ENCODE data around the gene NEK5. TPM values are rescaled to one million over a fixed set of nuclear protein-coding genes. Genes with fewer than 3 reads are reported as not detected.
"Not testable (repeated sequence)": the region's sequence is repeated elsewhere in the genome, so short reads cannot be mapped to it uniquely, and the experiment has no call there.

Gene NEK5
- not detected for total RNA-seq
- 0.08 to 0.12 reads per million in 2 donors for total RNA-seq

DNA sequence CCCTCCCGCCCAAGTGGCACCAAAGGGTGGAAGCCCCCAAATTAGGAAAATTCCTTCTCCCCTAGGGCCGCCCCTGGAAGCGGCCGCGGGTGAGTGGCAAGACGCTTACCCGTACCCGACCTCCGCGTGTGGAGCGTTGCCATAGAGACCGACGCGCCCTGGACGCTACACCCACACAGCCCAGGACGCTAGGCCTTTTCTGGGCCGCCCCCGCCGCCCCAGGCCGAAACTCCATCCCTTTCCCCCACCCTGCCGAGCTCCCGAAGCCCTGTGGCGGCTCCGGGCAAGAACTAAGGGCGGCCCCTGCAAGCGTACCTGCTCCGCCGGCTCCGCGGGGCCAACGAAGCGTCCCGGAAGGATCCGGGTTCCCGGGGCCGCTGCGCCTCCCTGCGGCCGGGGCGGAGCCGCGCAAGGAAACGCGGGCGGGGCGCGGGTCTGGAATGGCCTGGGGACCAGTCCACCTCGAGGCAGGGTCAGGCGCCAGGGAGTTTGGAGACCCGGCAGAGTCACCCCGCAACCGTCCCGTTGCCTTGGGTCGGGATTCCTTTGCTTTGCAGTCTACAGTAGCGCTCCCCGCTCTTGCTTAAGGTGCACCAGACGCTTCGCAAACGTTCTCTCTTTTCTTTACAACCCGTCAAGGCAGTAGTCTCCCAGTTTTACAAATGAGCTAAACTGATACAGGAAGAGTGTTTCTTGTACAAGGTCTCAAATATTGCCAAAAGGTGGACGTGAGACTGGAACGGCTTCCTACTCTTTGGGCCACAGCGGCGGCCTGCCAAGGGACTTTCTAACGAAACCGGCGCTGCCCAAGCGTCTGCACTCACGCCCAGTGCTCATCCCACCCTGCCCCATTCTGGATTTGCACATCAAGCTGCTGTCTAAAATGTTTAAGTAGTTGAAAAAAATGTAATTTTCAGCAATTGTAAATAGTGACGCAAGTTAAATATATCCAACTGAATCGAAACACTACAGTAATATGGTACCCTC lies at the start of gene NEK5:
Gene NEK5 (minus strand): TSS at position 360 of the 987 bp plus-strand sequence. CDS start 1,591 bp downstream, outside the sequence.
- Mint-ChIP-seq H3K4me1 (peaks cover 14% of the 10 kb centered on the region), H3K27me3 (peaks cover 12% of the 10 kb centered on the region), H3K27ac (no peak within 1 kb of the TSS), H3K36me3 (ENCODE audit: low read depth) (peaks cover 16% of the 10 kb centered on the region), H3K4me3 (peak within 1 kb of the TSS; percentile 92)
- DNase-seq (peak; percentile 40 to 54 (median 47)), ATAC-seq (peak; percentile 84)
- H3K9me3 ChIP-seq (ENCODE audit: control insufficient read depth, low read length, poor library complexity, severe bottlenecking): no peaks in the 10 kb centered on the region

DNA sequence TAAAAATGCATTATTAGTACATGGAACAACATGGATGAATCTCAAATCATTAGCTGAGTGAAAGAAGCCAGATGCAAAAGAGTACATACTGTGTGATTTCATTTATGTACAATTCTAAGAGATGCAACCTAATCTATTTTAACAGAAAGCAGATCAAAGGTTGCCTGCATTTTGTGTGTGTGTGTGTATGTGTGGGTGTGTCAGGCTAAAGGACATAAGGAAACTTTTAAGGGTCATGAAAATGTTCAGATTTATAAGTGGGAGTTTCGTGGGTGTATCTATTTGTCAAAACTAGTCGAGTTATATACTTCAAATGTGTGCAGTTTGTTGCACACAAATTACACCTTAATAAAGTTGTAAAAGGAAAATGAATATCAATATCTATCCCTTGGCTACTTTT lies 48.4 kb upstream of the NEK5 start:
- Mint-ChIP-seq H3K4me1 (no peaks in the 10 kb centered on the region), H3K27me3 (no peaks in the 10 kb centered on the region), H3K36me3 (ENCODE audit: low read depth) (no peaks in the 10 kb centered on the region), H3K27ac (no peak overlapping the region), H3K4me3 (no peak overlapping the region)
- DNase-seq (no peak), ATAC-seq (no peak)
- no peaks in the 10 kb centered on the region for H3K9me3 ChIP-seq (ENCODE audit: control insufficient read depth, low read length, poor library complexity, severe bottlenecking)

GRCh38 chr13:52173970-52174369 lies 45.1 kb upstream of the NEK5 start:
- H3K4me1 Mint-ChIP-seq; H3K9me3 ChIP-seq (ENCODE audit: control insufficient read depth, low read length, poor library complexity, severe bottlenecking); ATAC-seq; H3K4me3 Mint-ChIP-seq; H3K27me3 Mint-ChIP-seq; DNase-seq; H3K36me3 Mint-ChIP-seq (ENCODE audit: low read depth): not testable (repeated sequence)
- H3K27ac Mint-ChIP-seq: peak overlapping the region; percentile 43

- peak overlapping the region; percentile 4 for H3K27ac Mint-ChIP-seq
- H3K27me3 Mint-ChIP-seq: no peaks in the 10 kb centered on the region
- H3K36me3 Mint-ChIP-seq (ENCODE audit: low read depth): no peaks in the 10 kb centered on the region
- DNase-seq (no peak), ATAC-seq (no peak)
- H3K9me3 ChIP-seq (ENCODE audit: control insufficient read depth, low read length, poor library complexity, severe bottlenecking): no peaks in the 10 kb centered on the region
- no peak overlapping the region for H3K4me3 Mint-ChIP-seq
- no peaks in the 10 kb centered on the region for H3K4me1 Mint-ChIP-seq
These were observed 44.5 kb upstream of the NEK5 start for GRCh38 chr13:52173373-52173772.

- not testable (repeated sequence) for H3K27ac Mint-ChIP-seq; H3K36me3 Mint-ChIP-seq (ENCODE audit: low read depth); H3K4me3 Mint-ChIP-seq
These were observed 42.8 kb upstream of the NEK5 start for GRCh38 chr13:52171686-52172085.

DNA sequence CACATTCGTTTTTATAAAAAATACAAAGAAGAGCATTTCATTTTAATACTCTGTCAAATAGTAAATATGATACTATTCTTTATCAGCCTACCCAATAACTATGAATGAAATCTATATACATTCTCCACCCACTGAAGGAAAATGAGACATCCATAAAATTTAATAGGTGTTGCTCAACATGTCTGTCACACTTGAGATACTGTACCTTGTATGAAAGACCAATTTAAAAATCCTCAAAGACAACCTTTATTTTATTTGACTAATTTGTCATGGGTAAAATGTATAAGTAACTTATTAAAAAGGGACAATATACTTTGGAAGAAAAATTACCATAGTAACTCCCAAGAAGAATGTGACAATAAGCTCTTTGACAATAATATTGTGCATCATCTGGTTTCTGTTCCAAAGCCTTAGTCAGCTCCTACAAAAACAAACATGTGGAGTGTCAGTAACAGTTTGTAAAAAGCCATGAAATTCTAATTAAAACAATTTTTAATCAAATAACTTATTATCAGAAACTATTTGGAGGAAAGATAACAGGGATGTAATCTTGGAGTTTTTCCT lies 42.0 kb upstream of the NEK5 start:
- H3K36me3 Mint-ChIP-seq (ENCODE audit: low read depth); ATAC-seq: not testable (repeated sequence)

More at GRCh38 chr13:52171686-52172085, 42.8 kb upstream of the NEK5 start:
- H3K27me3 Mint-ChIP-seq; DNase-seq; H3K9me3 ChIP-seq (ENCODE audit: control insufficient read depth, low read length, poor library complexity, severe bottlenecking); ATAC-seq; H3K4me1 Mint-ChIP-seq: not testable (repeated sequence)

GRCh38 chr13:52169839-52170238 lies 41.0 kb upstream of the NEK5 start:
- no peak for ATAC-seq
- DNase-seq: no peak
- H3K36me3 Mint-ChIP-seq (ENCODE audit: low read depth): no peaks in the 10 kb centered on the region
- H3K9me3 ChIP-seq (ENCODE audit: control insufficient read depth, low read length, poor library complexity, severe bottlenecking): no peaks in the 10 kb centered on the region
- H3K27ac Mint-ChIP-seq: no peak overlapping the region
- no peaks in the 10 kb centered on the region for H3K27me3 Mint-ChIP-seq
- H3K4me1 Mint-ChIP-seq: no peaks in the 10 kb centered on the region
- no peak overlapping the region for H3K4me3 Mint-ChIP-seq

More for the DNA sequence above, 42.0 kb upstream of the NEK5 start:
- not testable (repeated sequence) for H3K4me1 Mint-ChIP-seq; H3K27me3 Mint-ChIP-seq; H3K27ac Mint-ChIP-seq; H3K4me3 Mint-ChIP-seq; DNase-seq; H3K9me3 ChIP-seq (ENCODE audit: control insufficient read depth, low read length, poor library complexity, severe bottlenecking)

DNA sequence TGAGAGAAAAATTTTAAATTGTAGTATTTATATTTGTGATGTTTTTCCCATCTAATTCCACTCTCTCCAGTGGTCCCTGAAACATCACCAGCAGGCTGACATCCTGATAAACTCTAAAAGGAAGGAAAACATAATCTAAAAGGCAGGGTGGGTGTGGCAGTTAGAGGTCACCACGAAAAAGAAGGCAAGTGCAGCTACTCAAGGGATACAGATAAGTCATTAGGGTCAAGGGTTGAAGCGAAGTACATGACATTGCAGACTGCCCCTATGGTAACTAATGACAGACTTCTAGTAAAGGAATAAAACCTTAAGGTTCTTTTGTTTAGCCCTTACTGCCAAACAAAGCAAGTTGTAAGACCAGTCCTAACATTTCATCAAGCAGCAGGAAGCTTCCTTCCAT lies 36.5 kb upstream of the NEK5 start:
- Mint-ChIP-seq H3K4me1 (no peaks in the 10 kb centered on the region), H3K27me3 (no peaks in the 10 kb centered on the region), H3K36me3 (ENCODE audit: low read depth) (no peaks in the 10 kb centered on the region), H3K4me3 (no peak overlapping the region), H3K27ac (no peak overlapping the region)
- no peaks in the 10 kb centered on the region for H3K9me3 ChIP-seq (ENCODE audit: control insufficient read depth, low read length, poor library complexity, severe bottlenecking)
- ATAC-seq: no peak
- no peak for DNase-seq

GRCh38 chr13:52164989-52165388 lies 36.1 kb upstream of the NEK5 start:
- ATAC-seq (no peak), DNase-seq (no peak)
- H3K36me3 Mint-ChIP-seq (ENCODE audit: low read depth): no peaks in the 10 kb centered on the region
- H3K9me3 ChIP-seq (ENCODE audit: control insufficient read depth, low read length, poor library complexity, severe bottlenecking): no peaks in the 10 kb centered on the region
- H3K27ac Mint-ChIP-seq: no peak overlapping the region
- H3K4me3 Mint-ChIP-seq: no peak overlapping the region
- peaks cover 2% of the 10 kb centered on the region for H3K4me1 Mint-ChIP-seq
- no peaks in the 10 kb centered on the region for H3K27me3 Mint-ChIP-seq

DNA sequence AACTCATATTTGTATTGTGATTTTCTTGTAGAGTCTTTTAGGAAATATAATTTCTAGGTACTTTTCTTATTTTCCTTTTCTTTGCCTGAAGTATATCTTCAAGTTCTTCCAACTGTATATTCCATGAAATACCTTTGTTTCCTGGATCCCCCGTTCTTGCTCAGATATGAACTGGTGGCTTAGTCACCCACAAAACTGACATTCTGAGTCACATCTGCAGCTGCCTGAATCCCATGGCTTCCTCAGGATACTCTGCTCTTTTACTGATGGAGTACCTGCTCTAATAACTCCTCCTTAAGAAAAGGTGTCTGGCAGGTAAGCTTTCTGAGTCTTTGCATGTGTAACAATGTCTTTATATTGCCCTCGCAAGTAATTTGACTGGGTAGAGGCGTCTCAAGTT lies 35.0 kb upstream of the NEK5 start:
- not testable (repeated sequence) for H3K9me3 ChIP-seq (ENCODE audit: control insufficient read depth, low read length, poor library complexity, severe bottlenecking); H3K4me1 Mint-ChIP-seq; DNase-seq; H3K27me3 Mint-ChIP-seq; H3K4me3 Mint-ChIP-seq; ATAC-seq; H3K36me3 Mint-ChIP-seq (ENCODE audit: low read depth)
- H3K27ac Mint-ChIP-seq: peak overlapping the region; percentile 53

GRCh38 chr13:52162279-52163101 lies 33.6 kb upstream of the NEK5 start:
- DNase-seq (no peak), ATAC-seq (no peak)
- Mint-ChIP-seq H3K4me1 (peaks cover 12% of the 10 kb centered on the region), H3K4me3 (no peak overlapping the region), H3K27me3 (no peaks in the 10 kb centered on the region), H3K36me3 (ENCODE audit: low read depth) (no peaks in the 10 kb centered on the region), H3K27ac (peak overlapping the region; percentile 62)
- H3K9me3 ChIP-seq (ENCODE audit: control insufficient read depth, low read length, poor library complexity, severe bottlenecking): no peaks in the 10 kb centered on the region

GRCh38 chr13:52161181-52161646 lies 32.3 kb upstream of the NEK5 start:
- ATAC-seq: no peak
- H3K9me3 ChIP-seq (ENCODE audit: control insufficient read depth, low read length, poor library complexity, severe bottlenecking): no peaks in the 10 kb centered on the region
- Mint-ChIP-seq H3K36me3 (ENCODE audit: low read depth) (no peaks in the 10 kb centered on the region), H3K4me1 (peaks cover 21% of the 10 kb centered on the region), H3K4me3 (no peak overlapping the region), H3K27ac (peak overlapping the region; percentile 62), H3K27me3 (no peaks in the 10 kb centered on the region)
- no peak for DNase-seq

GRCh38 chr13:52160506-52160905 lies 31.6 kb upstream of the NEK5 start:
- H3K4me1 Mint-ChIP-seq: peaks cover 21% of the 10 kb centered on the region
- no peaks in the 10 kb centered on the region for H3K27me3 Mint-ChIP-seq
- no peak for ATAC-seq
- H3K27ac Mint-ChIP-seq: no peak overlapping the region
- no peak for DNase-seq
- H3K36me3 Mint-ChIP-seq (ENCODE audit: low read depth): no peaks in the 10 kb centered on the region
- no peak overlapping the region for H3K4me3 Mint-ChIP-seq
- H3K9me3 ChIP-seq (ENCODE audit: control insufficient read depth, low read length, poor library complexity, severe bottlenecking): no peaks in the 10 kb centered on the region
